H9 (cell line): ENCODE data around the gene ST6GALNAC3. TPM values are rescaled to one million over a fixed set of nuclear protein-coding genes. Genes with fewer than 3 reads are reported as not detected.

Experiments used
- DNase-seq: peaks from one replicate; pipeline ENCODE4 v3.0.0-alpha.2; 2017
- H2AFZ ChIP-seq: one replicate; pipeline ENCODE4 v1.6.1; 2013; ENCODE audit warnings: mild to moderate bottlenecking, low read length, control low read depth, moderate library complexity
- H2AK5ac ChIP-seq: 2 replicates; pipeline ENCODE4 v1.6.1; 2013; ENCODE audit warnings: low read length, control low read depth, mixed read lengths; ENCODE audit not compliant: insufficient read length
- H2BK120ac ChIP-seq: one replicate; pipeline ENCODE4 v1.6.1; 2013; ENCODE audit warnings: low read depth, mild to moderate bottlenecking, low read length, control low read depth, inconsistent platforms; ENCODE audit not compliant: poor library complexity, severe bottlenecking
- H2BK12ac ChIP-seq: 2 replicates; pipeline ENCODE4 v1.6.1; 2013; ENCODE audit warnings: low read length, control low read depth, mixed read lengths, low read depth; ENCODE audit not compliant: insufficient read length
- H2BK15ac ChIP-seq: 2 replicates; pipeline ENCODE4 v1.6.1; 2013; ENCODE audit warnings: low read depth, low read length, control low read depth
- H2BK20ac ChIP-seq: one replicate; pipeline ENCODE4 v1.6.1; 2013; ENCODE audit warnings: low read depth, mild to moderate bottlenecking, low read length, control low read depth, inconsistent platforms; ENCODE audit not compliant: poor library complexity, severe bottlenecking
- H2BK5ac ChIP-seq: 2 replicates; pipeline ENCODE4 v1.6.1; 2013; ENCODE audit warnings: low read length, control low read depth, mixed read lengths; ENCODE audit not compliant: insufficient read length
- H3K14ac ChIP-seq: 2 replicates; pipeline ENCODE4 v1.6.1; 2013; ENCODE audit warnings: low read length, control low read depth; ENCODE audit not compliant: insufficient read depth
- H3K18ac ChIP-seq: 2 replicates; pipeline ENCODE4 v1.6.1; 2013; ENCODE audit warnings: low read depth, mild to moderate bottlenecking, mixed read lengths, low read length, control low read depth; ENCODE audit not compliant: insufficient read length
- H3K23ac ChIP-seq: 2 replicates; pipeline ENCODE4 v1.6.1; 2013; ENCODE audit warnings: low read length, control low read depth, mixed read lengths, low read depth; ENCODE audit not compliant: insufficient read length
- H3K23me2 ChIP-seq: 2 replicates; pipeline ENCODE4 v1.6.1; 2013; ENCODE audit warnings: low read depth, mild to moderate bottlenecking, mixed read lengths, low read length, control low read depth; ENCODE audit not compliant: insufficient read length, poor library complexity, severe bottlenecking
- H3K27ac ChIP-seq: 2 replicates; pipeline ENCODE4 v1.5.1; 2013; ENCODE audit warnings: low read length, control low read depth, mixed read lengths, low read depth; ENCODE audit not compliant: insufficient read length
- H3K27me3 ChIP-seq: 2 replicates; pipeline ENCODE4 v1.6.1; 2013; ENCODE audit warnings: low read length, control low read depth, inconsistent platforms; ENCODE audit not compliant: insufficient read depth
- H3K4ac ChIP-seq: 2 replicates; pipeline ENCODE4 v1.6.1; 2013; ENCODE audit warnings: low read depth, mild to moderate bottlenecking, control low read depth, inconsistent platforms, low read length, moderate library complexity
- H3K4me1 ChIP-seq: 2 replicates; pipeline ENCODE4 v1.6.1; 2013; ENCODE audit warnings: low read length, control low read depth, inconsistent platforms; ENCODE audit not compliant: insufficient read depth
- H3K4me2 ChIP-seq: 2 replicates; pipeline ENCODE4 v1.6.1; 2013; ENCODE audit warnings: low read length, control low read depth, mixed read lengths; ENCODE audit not compliant: insufficient read length, insufficient read depth
- H3K56ac ChIP-seq: 2 replicates; pipeline ENCODE4 v1.6.1; 2013; ENCODE audit warnings: low read depth, mild to moderate bottlenecking, mixed read lengths, low read length, control low read depth; ENCODE audit not compliant: insufficient read length
- H3K79me1 ChIP-seq: 2 replicates; pipeline ENCODE4 v1.6.1; 2013; ENCODE audit warnings: low read depth, mild to moderate bottlenecking, moderate library complexity, low read length, control low read depth, inconsistent platforms; ENCODE audit not compliant: insufficient read depth, poor library complexity, severe bottlenecking
- H3K79me2 ChIP-seq: 2 replicates; pipeline ENCODE4 v1.6.1; 2013; ENCODE audit warnings: low read length, control low read depth, inconsistent platforms; ENCODE audit not compliant: insufficient read depth
- H3K9ac ChIP-seq: 2 replicates; pipeline ENCODE4 v1.6.1; 2013; ENCODE audit warnings: low read length, control low read depth, mixed read lengths; ENCODE audit not compliant: insufficient read length; ENCODE audit errors: extremely low read depth
- H3K9me3 ChIP-seq: one replicate; pipeline ENCODE4 v1.6.1; 2013; ENCODE audit warnings: low read depth, low read length, inconsistent platforms; ENCODE audit not compliant: control insufficient read depth
- H3T11ph ChIP-seq: one replicate; pipeline ENCODE4 v1.6.1; 2013; ENCODE audit warnings: mild to moderate bottlenecking, low read length, control low read depth, inconsistent platforms
- H4K20me1 ChIP-seq: one replicate; pipeline ENCODE4 v1.6.1; 2013; ENCODE audit not compliant: control insufficient read depth, insufficient read length, insufficient read depth
- H4K5ac ChIP-seq: 2 replicates; pipeline ENCODE4 v1.6.1; 2013; ENCODE audit warnings: low read depth, mild to moderate bottlenecking, mixed read lengths, low read length, control low read depth; ENCODE audit not compliant: insufficient read length
- H4K8ac ChIP-seq: replicated peaks from 2 replicates; pipeline ENCODE4 v1.6.1; 2013; ENCODE audit warnings: low read length, control low read depth, mixed read lengths, low read depth; ENCODE audit not compliant: insufficient read length
- H4K91ac ChIP-seq: 2 replicates; pipeline ENCODE4 v1.6.1; 2013; ENCODE audit warnings: low read depth, mild to moderate bottlenecking, moderate library complexity, mixed read lengths, low read length, control low read depth; ENCODE audit not compliant: insufficient read length
- H3K27ac Mint-ChIP-seq, 3 experiments: 2 replicates in 2 of 3; 3 replicates in 1 of 3; pipeline ENCODE4 v1.8.0; 2020 to 2021; ENCODE audit warnings: mixed read lengths in 3 of 3, mild to moderate bottlenecking in 1 of 3, moderate library complexity in 1 of 3
- H3K27me3 Mint-ChIP-seq: 2 replicates; pipeline ENCODE4 v1.8.0; 2021; ENCODE audit warnings: low read depth, mild to moderate bottlenecking, moderate library complexity, mixed read lengths
- H3K36me3 Mint-ChIP-seq, 3 experiments: 2 replicates in 2 of 3; 3 replicates in 1 of 3; pipeline ENCODE4 v1.8.0; 2020 to 2021; ENCODE audit warnings: low read depth in 3 of 3, mixed read lengths in 3 of 3; ENCODE audit not compliant: insufficient read depth in 1 of 3
- H3K4me1 Mint-ChIP-seq, 2 experiments: 2 replicates each; pipeline ENCODE4 v1.8.0; 2020; ENCODE audit warnings: mixed read lengths in 2 of 2
- H3K4me3 Mint-ChIP-seq, 2 experiments: 2 replicates in 1 of 2; 3 replicates in 1 of 2; pipeline ENCODE4 v1.8.0; 2020 to 2021; ENCODE audit warnings: mild to moderate bottlenecking in 2 of 2, mixed read lengths in 2 of 2, moderate library complexity in 1 of 2
- H3K9me3 Mint-ChIP-seq, 2 experiments: 2 replicates in 1 of 2; 3 replicates in 1 of 2; pipeline ENCODE4 v1.8.0; 2020; ENCODE audit warnings: mild to moderate bottlenecking in 2 of 2, mixed read lengths in 2 of 2, moderate library complexity in 1 of 2
- WGBS: extraction: QIAGEN DNeasy Blood & Tissue Kit; methylation state at CpG from one replicate; pipeline ENCODE4 v1.1.7; 2013; ENCODE audit warnings: missing lambda C conversion rate, low lambda C conversion rate, mixed read lengths; ENCODE audit not compliant: insufficient read length; ENCODE audit errors: extremely low coverage; 5-methylcytosine and 5-hydroxymethylcytosine counted together
- total RNA-seq: library from RNA; stranded (reverse); gene quantifications from 2 replicates; pipeline ENCODE4 v1.2.1, GENCODE V29; 2021
- TF ChIP-seq, protein P1 (sequence below): fragments of 200-600 bp; sonication (generic); conservative IDR thresholded peaks from 3 replicates; pipeline ENCODE4 v1.8.0; 2021; ENCODE audit warnings: antibody characterized with exemption, mild to moderate bottlenecking

Gene ST6GALNAC3
- total RNA-seq, 1 experiment from 2014 or later, result 11.2 TPM

DNA sequence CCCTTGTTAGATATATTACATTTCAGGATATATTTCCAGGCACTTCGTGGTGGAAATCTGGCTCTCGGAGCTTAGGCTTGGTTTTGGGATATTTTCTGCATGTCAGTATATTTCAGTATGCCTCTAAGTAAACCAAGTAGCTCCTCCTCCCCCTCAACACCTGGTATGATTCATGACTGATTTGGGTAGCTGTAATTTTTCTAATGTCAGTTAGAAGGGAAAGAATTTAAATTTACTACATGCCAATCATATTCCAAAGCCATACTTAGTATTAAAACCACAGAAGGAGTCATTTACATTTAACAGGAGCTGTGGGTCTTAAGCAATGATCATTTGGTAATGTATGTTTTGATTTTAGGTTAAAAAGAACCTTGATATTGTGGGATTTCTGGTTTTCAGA is 40.6 kb downstream of the ST6GALNAC3 start:
- Histone ChIP-seq H3K23me2 (no peaks in the 10 kb centered on the region), H3K4me1 (no peaks in the 10 kb centered on the region), H3K56ac (no peak overlapping the region), H2AFZ (no peak overlapping the region), H3K14ac (no peak overlapping the region), H3K4me2 (no peak overlapping the region), H3K79me1 (no peaks in the 10 kb centered on the region), H2AK5ac (no peak overlapping the region), H4K5ac (no peak overlapping the region), H3K79me2 (0 out of 2 replicates have a peak, but pooled peaks cover 2% of the 10 kb centered on the region), H3K18ac (no peak overlapping the region), H4K91ac (no peak overlapping the region), H3K9ac (no peak overlapping the region), H4K20me1 (peaks cover 2% of the 10 kb centered on the region), H3K27ac (no peak overlapping the region), H3K27me3 (no peaks in the 10 kb centered on the region), H4K8ac (no peak overlapping the region), H3K23ac (no peak overlapping the region), H2BK12ac (no peak overlapping the region), H3K9me3 (no peaks in the 10 kb centered on the region), H2BK15ac (no peak overlapping the region), H2BK20ac (no peak overlapping the region), H3K4ac (no peak overlapping the region), H2BK5ac (no peak overlapping the region), H3T11ph (no peak overlapping the region), H2BK120ac (no peak overlapping the region)
- Mint-ChIP-seq H3K27ac (no peak overlapping the region), H3K9me3 (peaks cover 8 to 12% of the 10 kb centered on the region in 2 experiments; a peak in 4 of 5 replicates), H3K4me1 (peaks cover 0 to 4% of the 10 kb centered on the region in 2 experiments; a peak in 1 of 4 replicates), H3K36me3 (peaks cover 7 to 13% (median 10%) of the 10 kb centered on the region in 3 experiments; a peak in 5 of 7 replicates), H3K4me3 (no peak overlapping the region), H3K27me3 (no peaks in the 10 kb centered on the region)
- WGBS, result no CpG with 5 or more reads among the region's 2 CpGs
- DNase-seq, result no peak
- TF ChIP-seq, protein P1, sequence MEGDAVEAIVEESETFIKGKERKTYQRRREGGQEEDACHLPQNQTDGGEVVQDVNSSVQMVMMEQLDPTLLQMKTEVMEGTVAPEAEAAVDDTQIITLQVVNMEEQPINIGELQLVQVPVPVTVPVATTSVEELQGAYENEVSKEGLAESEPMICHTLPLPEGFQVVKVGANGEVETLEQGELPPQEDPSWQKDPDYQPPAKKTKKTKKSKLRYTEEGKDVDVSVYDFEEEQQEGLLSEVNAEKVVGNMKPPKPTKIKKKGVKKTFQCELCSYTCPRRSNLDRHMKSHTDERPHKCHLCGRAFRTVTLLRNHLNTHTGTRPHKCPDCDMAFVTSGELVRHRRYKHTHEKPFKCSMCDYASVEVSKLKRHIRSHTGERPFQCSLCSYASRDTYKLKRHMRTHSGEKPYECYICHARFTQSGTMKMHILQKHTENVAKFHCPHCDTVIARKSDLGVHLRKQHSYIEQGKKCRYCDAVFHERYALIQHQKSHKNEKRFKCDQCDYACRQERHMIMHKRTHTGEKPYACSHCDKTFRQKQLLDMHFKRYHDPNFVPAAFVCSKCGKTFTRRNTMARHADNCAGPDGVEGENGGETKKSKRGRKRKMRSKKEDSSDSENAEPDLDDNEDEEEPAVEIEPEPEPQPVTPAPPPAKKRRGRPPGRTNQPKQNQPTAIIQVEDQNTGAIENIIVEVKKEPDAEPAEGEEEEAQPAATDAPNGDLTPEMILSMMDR, result no peak
